ENCODE data around the gene CNNM1.

The CNNM1 gene

DNA sequence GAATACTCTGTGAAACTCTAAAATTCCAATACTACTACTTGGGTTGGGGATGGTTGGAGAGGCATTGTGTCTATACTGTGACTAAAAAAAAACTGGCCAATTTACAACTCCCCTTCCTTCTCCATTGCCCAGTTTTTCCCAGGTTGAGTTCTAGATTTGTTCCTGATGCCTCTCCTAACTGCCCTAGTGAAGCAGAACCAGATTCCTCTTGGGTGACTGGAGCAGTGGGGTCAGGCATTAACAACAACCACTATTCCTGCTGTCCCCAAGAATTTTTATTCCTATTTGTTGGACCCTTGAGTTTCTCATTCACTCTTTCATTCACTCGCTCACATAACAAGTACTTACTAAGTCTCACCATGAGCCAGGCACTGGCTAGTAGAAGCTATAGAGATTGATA lies 95.5 kb downstream of the CNNM1 start:
- DNase-seq = no peak

DNA sequence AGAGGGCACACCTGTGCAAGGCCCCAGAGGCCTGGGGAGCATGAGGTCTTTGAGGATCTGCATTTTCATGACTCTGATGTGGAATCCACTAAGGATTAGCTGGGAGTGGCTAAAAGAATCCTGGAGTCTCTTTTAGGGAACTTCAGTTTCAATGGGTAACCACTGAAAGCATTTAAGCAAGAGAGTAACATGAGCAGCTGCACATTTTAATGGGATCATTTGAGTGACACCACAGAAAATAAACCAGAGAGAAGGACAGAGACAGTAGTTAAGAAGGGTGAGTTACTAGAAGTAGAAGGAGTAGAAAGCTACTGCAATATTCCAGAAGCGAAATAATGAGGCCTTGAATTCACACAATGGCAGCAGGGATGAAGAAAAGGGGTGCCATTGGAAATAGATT lies 96.0 kb downstream of the CNNM1 start:
- no peak for DNase-seq

DNA sequence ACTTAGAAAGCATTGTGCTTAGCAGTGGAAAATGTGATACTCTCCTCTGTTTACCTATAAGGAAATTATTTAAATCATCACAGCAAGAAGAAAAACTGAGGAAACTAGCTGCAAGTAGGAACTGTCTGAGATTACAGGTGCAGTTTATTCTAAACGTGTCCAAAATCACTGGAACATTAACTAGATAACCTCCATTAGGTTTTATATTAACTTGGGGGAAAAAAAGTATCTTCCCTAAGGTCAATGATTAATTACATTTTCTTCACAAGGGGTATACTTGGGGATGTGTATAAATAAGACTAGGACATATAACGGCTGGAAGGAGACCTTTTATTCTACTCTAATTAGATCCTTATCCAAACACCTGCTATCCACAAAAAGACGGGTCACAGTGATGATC lies 97.5 kb downstream of the CNNM1 start:
- no peak for DNase-seq

DNA sequence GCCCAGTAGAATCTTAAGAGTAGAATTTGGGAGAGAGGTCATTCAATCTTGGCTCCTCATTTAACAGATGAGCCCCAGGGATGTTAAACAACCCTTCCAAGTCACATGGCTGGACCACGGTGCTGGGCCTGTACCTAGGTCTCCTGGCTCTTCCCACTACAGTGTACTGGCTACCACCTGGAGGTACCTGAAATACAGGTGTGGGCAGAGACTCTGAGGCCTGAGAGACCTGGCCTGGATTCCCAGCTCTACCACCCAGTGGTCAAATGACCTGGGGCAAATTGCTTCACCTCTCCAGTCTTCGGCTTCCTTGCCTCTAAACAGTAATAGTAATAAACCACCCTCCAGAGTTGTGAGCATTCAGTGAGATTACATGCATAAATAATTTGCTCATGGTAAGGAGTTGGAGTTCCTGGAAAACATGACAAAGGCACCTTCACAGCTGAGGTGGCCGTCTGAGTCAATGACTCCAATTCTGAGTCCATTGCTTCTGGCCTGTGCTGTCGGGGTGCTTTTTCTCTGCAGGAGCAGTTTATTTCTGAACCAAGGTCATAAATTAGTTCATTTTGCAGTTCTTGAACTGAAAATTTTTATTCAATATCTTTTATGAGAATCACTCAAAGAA lies 98.5 kb downstream of the CNNM1 start:
- no peak for DNase-seq

DNA sequence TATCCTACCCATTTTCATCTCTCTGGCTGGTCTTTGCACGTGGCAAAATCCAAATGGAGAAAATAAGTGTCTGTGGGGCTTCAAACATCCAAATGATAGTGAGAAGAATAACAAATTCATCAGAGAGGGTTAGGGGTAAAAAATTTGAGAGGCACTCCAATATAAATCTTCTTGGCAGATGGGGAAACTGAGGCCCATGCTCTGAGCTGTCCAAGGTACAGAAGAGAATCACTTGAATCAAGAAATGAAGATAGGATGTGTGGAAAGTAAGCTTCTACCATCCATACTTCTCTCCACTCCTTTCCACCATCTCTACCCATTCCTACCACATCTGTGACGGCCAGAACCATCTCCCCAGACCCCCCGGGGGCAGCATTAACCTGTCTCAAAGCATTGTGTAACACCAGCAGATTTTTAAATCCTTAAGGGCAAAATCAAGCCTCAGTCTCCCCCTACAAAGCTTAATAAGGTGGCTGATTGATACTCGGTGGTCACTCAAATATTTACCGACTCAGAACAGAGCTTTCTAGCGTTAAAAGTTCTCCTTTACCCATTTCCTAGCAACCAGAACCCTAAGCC lies 100.5 kb downstream of the CNNM1 start:
- no peak for DNase-seq

DNA sequence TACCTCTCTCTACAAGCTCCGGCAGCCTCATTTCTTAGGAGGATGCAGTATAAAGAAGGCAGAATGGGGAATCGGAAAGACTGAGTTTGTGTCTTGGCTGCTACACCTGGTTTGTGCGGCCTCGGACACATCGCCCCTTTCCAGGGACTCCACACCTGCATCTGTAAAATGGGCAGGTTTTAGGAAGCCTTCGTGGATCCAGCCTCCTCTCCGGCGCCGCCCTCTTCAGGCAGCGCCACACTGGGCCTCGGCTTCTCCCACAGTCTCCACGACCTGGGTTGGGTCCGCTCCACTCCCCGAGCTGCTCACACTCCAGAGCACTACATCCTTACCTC lies 100.9 kb downstream of the CNNM1 start:
- no peak for DNase-seq

DNA sequence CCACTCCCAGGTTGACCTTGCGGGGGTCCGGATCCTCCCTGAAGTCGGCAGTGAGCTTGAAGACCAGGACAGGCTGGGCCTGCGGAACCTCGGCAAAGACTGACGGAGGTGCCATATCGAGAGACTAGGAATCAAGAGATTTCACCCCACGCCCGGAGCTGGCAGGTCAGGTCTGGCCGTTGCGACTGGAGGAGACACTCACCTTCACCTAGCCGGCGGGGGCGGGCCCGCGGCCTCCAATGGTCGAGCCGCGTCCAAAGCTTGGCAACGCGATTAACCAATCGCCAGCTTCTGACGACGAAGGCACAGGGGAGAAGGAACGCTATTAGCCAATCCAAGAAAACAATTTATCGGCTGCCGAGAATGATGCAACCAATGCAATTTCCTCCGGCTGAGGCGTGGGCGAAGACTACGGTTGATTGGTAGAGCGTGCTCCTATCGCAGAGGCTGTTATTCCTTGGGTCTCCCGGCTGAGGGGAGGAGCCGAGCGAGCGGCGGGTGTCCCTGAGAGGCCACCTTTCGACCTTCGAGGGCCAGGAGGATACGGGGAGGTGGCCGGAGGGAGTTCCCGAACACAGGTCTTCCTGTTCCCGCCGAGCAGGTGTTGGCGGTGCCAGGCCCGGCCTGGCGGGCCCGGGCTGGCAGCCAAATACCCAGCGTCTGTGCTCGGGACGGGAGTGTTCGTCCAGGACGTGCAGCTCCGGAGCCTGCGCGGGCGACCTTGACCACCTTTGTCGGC lies 101.5 kb downstream of the CNNM1 start, which contains the start of gene GOT1:
TSS of gene GOT1 (minus strand) at position 174 of the 739 bp plus-strand sequence. CDS start at position 115, 59 bp downstream.
- peak; percentile 87 for DNase-seq

DNA sequence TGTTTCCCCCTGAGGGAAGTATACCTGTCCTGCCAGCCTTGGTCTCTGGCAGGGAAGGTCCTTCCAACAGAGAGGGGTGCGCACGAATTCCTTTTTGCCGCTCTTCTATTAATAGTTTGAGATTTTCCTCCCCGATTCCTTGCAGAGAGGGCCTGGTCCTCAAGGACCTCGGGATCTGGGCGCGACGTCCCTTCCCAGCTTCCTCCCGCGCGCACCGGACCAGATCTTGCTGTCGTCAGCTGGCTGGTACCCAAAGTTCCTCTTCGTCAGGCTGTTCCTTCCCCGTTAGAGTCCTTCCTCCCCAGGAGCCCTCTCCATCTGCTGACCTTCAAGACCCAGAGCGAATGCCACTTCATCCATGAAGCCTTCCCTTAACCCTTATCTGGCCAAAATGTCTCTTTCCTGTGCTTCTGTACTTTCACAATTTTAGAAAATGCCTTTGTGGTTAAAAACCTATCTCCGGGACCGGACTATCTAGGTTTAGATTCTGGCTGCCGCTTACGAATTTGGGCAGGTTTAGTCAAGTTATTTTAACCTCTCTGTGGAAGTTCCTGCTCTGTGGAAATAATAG lies 102.1 kb downstream of the CNNM1 start:
- no peak for DNase-seq

DNA sequence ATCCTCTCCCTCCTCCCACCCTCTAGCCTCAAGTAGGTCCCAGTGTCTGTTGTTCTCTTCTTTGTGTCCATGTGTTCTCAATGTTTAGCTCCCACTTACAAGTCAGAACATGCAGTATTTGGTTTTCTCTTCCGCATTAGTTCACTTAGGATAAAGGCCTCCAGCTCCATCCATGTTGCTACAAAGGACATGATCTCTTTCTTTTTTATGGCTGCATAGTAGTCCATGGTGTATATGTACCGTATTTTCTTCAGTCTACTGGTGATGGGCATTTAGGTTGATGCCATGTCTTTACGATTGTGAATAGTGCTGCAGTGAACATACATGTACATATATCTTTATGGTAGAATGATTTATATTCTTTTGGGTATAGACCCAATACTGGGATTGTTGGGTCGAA lies 102.9 kb downstream of the CNNM1 start:
- DNase-seq = no peak

DNA sequence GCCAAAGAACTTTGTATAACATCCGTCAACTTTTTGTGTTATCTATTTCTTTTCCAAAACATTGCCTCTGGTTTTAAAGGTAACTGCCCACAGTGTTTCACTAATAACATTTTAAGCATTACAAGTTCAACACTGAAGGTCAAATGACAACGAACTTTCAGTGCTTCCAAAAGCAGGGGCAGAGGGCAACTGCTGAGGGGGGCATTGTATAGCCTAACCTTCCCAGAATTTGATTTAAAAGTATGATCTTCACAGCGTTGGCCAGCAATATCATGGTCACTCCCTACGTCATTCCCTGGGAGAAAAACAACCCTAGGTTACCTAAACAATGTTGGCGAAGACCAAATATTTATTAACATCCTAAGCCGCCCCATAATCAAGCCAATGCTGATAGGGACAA lies 103.7 kb downstream of the CNNM1 start:
- DNase-seq = no peak

DNA sequence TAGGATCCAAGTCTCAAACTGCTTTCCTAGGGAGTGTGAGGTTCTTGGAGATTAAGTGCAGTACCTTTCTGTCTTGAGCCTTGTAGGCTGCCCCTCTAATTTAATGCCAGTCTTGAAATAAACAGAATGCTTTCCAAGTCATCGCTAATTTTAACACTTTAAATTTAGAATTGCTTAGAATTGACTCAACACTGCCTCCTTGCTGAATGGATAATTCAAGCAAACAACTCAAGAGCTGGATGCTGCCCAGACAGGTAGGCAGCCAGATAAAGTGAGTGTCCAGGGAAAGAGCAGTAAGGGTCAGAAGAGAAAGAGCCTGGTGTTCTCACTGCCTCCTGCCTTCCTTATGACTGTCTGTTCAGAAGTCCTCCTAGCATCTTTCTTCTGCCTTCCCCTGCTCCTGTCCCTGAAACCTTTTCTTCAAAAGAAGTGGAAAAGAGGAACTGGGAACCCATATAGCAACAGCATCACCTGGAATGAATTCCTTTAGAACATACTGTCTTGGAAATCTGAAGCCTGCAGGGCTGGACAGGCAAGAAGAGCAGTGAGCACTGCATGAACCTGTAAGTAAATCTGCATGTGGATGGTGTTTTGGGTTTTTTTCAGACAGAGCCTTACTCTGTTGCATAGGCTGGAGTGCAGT lies 104.3 kb downstream of the CNNM1 start:
- DNase-seq = no peak

DNA sequence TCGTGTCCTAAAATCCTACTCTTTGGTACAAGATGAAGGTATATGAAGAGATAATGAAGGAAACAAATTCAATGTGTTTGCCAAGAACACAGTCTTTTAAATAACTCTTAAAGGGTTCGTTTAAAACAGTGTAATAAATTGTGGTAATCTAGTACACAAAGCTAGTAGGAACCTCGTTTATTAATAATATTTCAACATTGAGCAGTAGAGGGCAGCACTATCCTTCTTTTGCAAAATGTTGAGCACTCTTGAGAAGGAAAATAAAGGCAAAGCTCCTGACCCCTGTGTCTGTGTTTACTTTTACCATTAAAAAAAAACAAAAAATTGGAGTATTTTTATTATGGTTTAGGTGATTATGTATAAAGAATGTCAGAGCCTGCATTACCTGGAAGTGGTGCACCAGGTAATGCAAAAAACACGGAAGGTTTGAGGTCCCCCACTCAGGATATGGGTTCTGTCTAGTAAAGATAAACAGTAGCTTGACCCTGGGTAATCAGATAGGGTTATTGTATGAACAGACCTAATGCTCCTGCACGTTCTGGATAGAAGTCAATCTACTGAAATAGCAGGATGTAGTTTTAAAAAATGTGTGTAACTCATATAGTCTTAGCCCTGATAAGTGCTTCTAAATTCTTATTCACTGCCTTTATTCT lies 107.0 kb downstream of the CNNM1 start:
- DNase-seq = no peak

DNA sequence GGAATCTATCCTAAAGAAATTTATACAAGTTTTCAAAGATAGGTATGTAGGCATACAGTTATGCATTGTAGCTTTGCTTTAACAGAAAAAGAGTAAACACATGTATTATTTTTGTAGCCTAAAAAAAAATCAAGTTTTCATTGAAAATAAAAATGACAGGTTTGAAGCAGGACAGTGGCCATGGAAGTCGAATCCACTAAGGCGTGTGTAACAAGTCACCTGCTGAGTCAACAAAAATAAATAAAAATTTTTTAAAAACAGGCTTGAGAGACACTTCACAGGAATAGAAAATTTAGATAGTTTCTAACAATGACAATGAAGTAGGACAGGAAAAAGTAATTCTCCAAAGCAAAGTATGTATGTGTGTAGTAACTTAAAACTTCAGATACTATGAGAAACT lies 109.7 kb downstream of the CNNM1 start:
- no peak for DNase-seq

DNA sequence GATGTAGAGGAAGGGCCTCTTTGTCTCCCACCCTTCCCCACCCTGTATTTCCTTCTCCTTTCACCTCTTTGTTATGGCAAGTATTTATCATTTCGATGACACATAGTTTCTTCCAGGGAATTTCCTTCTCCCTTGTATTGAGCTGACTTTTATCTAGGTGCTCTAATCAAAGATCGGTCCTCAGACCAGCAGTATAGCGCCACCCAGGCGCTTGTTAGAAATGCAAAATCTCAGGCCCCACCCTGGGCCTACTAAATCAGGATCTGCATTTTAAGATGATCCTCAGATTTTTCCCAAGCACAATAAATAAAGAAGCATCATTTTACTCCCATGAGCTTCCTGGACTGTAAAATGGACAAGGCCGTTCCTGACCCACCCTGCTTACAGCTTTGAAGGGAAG lies 113.2 kb downstream of the CNNM1 start:
- DNase-seq = no peak

DNA sequence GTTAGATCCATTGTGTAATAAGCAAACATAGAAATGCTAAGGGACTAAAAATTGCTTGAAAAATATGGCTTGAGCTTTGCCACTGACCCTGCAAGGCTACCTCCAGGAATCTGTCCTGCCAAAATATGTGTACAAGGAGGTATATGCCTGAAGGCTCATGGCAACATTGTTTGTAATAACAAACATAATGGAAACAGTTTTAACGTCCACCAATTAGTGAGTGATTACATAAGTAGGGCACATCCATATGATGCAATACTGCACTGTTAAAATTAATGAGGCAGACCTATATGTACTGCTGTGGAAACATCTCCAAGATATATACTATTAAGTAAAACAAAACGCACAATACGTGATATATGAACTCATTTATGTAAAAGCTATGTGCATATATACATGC lies 114.3 kb downstream of the CNNM1 start:
- no peak for DNase-seq
